A172 (cell line): ENCODE measurements around the gene DOK3. TPM values are rescaled to one million over a fixed set of nuclear protein-coding genes. Genes with fewer than 3 reads are reported as not detected.

Source experiments
- DNase-seq: peaks from one replicate; pipeline ENCODE4 v3.0.0-alpha.2; 2015; ENCODE audit warnings: low spot score
- total RNA-seq: library from RNA; depleted of rRNA; stranded (reverse); fragments of >200 nt; shearing (Covaris generic); gene quantifications from 2 replicates; pipeline ENCODE4 v1.2.3, GENCODE V29; 2014

The DOK3 gene
- total RNA-seq, 1 experiment from 2014 or later: 0.19 TPM

DNA sequence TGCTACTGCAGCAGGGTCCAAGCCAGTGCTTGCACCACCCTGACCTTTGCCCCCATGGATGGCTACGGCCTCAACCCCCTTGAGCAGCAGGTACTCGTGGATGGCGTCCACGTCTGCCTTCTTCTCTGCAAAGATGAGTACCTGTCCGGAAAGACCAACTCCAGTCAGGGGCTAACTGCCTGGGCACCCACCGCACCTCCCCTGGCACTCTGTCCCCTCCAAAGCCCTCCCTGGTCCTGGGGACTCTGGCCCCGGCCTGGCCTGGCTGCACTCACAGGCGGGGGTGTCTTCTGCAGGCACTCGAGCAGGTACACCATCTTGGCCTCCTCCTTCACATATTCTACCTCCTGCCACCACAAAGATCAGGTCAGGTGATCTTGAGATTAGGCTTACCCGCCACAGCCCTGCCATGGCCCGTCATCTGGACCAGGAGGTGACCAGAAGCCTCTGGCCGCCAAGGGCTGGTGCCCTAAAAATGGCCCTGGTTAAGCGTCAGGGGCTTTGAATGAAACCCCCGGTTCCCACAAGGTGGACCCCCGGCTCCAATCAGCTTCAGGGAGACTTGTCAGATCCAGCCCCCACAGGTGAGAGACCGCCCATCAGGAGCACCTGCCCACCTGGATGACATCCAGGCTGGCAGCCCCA, 3.2 kb upstream of the DOK3 start:
- DNase-seq: no peak

DNA sequence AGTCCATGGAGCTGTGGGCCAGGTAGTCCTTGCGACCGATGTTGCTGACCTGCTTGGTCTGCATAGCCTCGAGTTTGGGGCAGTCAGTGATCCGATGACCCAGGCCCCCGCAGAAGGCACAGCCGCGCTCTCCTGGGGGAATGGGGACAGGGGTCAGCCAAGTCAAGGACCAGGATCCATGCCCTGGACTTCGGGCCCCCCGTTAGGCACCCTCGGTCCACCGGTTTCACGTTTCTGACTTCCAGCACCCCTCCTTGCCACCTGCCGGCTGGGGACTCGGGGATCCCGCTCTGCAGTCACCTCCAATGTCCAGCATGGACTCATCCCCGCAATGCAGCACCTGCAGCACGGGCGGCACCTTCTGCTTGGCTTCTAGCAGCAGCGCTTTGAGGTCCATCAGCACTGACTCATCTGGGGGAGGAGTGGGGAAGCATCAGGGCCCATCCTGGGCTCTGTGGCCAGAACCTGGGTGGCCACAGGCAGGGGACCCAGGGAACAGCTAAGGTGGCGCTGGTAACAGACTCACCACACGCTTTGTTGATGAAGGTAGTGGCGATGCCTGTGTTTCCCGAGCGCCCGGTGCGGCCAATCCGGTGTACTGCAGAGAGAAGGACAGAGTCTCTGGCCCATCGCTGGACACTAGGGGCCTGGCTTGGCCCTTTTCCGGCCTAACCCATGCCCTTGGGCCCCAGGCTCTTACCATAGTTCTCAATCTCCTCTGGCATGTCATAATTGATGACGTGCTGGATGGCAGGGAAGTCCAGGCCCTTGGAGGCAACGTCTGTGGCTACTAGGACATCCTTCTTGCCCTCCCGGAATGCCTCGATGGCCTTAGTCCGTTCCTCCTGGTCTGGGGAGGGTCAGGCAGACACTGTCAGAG, 2.4 kb upstream of the DOK3 start:
- DNase-seq: no peak

DNA sequence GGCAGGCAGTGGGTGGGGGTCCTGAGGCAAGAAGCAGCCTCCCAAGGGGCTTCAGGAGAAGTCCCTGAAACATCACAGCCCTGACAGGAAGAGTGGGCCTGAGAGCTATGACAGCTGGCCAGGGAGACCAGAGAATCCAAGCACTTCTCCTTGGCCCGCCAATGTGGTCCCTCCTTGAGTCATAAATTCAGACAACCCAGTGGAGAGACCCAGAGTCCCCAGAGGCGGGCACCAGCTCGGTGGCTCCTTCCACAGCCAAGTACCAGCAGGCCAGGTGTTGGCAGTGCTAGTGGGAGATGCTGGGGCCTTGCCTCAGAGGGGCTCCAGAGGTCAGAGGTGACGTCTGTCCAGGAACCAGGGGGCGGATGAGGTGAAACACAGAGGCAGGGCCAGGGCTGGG, 1.6 kb upstream of the DOK3 start:
- no peak for DNase-seq

DNA sequence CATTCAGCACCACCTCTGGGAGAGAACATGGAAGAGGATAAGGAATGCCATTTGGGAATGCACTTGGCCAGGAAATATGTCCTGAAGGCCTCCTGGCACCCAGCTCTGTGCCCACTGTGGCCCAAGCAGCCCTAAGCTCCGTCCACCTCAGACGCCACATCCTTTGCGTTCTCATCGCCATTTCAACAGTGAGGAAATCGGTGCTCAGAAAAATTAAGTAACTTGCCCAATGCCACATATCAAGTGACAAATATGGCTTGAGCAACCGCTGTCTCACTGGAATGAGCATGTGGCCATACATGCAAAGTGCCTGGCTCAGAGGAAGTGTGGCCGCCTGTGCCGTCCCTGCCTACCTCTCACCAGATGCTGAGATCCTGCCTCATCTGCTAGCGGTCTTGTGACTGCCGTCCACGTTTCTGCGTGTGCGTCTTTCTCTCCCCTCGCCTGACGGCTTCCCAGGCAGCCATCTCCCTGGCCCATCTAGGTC, 984 bp upstream of the DOK3 start:
- no peak for DNase-seq

DNA sequence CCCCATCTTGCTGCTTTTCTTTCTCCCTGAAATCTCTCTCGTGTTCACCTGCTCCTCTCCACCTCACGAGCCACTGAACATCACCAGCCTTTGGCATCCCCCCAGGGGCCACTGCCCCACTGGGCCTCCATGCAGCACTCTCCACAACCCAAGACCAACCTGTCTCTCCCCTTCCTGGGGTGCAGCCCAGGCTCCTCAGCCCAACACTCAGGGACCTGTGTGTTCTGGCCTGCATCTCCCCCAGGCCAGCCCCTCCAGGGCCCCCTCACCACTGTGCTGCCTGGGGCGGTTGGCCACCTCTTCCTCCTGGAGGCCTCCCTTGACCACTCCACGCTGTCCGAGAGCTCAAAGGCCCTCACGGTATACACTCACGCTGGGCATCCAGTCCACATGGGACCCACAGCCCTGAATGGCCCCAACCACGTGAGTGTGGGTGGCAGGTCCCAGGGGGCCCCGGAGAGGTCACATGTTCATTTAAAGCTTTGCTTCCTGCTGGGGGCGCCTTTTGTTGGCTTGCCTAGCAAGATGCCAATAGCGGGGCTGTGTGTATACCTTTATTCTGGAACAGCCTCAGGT, 453 bp upstream of the DOK3 start:
- DNase-seq: no peak

DNA sequence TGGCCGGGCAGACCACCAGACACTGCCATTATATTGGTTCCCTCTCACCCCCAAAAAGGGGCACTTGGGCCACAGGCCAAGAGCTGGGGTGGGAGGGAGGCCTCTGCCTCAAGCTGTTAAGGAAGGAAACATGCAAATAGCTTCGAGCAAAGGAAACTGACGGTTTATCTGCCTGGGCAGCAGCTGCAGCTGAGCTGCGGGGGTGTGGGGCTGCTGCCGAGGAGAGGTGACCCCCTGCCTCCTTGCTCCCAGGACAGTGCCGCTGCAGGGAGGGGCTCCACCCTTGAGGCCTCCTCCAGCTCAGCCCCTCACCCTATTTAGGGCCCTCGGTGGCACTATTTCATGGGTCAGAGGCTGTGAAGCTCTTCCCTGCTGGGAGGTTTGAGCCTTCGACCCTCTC, 789 bp downstream of the DOK3 start:
- DNase-seq: no peak

DNA sequence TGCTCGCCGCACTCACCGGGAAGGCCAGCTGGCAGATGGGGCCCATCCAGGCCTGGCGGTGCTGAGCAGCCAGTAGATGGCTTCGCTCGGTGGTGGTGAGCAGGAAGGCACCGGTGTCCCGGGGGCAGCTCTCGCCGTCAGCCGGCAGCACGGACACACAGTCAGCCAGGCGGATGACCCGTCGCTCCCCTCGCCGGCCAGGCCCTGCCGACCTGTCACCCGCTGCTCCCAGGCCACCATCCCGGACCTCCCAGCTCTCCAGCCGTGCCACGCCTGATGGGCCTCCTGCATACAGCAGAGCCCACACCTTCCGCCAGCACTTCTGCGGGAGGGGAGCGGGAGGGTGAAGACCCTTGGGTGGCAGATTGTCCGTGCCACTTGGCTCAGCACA, 1.4 kb downstream of the DOK3 start:
- no peak for DNase-seq

DNA sequence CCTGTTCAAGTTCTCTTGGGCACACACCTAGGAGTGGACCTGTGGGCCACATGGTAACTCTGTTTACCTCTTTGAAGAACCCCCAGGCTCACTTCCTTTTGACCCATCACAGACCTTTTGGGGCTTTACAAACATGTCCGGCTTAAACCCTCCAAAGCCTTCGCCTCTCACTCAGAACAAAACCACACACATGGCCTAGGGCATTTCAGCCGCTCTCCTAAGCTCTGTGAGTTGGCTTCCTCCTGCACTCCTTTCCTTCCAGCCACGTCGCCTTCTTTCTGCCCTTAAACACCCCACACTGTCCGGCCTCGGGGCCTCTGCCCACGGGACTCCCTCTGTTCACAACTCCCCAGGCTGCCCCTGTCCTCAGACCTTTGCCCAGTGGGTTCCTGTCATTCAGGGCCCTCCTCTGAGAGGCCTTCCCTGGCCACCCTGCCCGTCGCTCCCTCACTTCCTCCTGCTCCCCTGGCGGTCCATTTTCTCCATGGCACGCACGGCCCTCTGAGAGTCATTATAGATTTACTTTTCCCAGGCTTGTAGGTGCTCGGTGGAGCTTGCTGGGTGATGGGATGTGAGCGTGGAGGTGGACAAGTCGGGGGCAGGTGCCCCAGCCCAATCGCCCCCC, 1.9 kb downstream of the DOK3 start:
- no peak for DNase-seq

DNA sequence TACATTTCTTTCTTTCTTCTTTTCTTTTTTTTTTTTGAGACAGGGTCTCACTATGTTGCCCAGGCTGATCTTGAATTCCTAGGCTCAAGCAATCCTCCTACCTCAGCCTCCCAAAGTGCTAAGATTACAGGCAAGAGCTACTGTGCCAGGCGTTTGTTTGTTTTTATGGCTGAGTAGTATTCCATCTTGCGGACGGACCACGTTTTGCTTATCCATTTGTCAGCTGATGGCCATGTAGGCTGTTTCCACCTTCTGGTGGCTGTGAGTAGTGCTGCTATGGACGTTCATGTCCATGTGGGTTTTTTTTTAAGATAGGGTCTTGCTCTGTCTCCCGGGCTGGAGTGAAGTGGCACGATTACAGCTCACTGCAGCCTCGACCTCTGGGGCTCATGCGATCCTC, 2.5 kb downstream of the DOK3 start:
- no peak for DNase-seq

DNA sequence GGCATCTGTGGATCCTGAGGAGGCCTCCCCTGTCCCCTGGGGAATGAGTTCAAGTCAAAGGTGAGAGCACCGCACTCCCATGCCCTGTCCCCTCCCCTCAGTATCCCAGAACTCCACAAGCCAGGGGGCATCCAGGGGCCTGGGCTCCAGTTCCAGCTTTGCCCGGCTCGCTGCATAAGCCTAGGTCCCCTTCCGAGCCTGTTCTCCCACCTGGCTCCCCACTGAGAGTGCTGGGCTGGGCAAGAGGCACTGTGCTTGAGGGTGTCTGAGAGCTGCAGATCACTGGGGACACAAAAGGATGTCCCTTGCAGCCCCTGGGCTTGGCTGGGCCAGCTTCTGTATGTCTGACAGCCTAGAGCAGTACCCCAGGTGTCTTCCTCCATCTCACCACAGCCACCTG, 4.6 kb downstream of the DOK3 start:
- DNase-seq: no peak

DNA sequence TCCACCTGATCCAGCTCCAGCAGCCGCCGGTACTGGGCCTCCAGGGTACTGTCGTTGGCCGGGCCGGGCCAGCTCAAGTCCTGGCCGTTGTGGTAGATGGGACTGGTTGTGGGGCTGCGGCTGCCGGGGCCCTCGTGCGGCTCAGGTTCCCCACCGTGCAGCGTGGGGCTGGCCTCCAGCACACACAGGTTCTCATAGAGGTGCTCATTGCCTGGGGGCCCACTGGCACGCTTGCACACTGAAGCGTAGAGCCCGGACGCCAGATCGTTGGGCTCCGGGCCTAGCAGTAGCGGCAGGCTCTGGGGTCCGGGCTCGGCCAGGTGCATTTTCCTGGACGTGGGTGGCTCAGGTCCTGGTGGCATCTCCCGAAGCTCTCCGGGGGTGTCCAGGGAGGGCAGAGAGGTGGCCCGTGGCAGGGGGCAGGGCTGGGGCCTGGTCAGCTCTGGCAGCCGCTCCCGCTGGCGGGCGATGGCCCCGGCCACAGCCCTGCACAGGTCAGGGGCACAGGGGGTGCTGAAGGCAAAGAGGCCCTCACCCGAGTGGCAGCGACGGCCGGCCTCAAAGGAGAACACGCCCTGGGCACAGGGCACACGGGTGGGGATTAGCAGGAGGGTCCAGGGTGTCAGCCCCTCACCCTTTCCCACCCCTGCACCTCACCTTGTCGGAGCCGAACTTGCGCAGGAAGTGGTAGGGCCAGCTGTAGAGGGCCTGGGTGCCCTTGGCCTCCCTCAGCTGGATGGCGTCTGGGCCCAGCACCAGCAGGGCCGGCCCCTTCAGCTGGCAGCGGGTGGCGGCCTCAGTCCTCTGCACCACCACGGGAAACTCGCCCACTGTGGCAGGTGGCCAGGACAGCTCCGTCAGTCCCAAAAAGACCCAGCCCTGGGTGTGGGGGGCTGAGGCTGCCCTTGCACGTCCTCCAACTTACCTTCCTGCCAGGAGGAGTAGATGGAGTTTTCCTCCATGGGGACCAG, 5.3 kb downstream of the DOK3 start:
- no peak for DNase-seq

DNA sequence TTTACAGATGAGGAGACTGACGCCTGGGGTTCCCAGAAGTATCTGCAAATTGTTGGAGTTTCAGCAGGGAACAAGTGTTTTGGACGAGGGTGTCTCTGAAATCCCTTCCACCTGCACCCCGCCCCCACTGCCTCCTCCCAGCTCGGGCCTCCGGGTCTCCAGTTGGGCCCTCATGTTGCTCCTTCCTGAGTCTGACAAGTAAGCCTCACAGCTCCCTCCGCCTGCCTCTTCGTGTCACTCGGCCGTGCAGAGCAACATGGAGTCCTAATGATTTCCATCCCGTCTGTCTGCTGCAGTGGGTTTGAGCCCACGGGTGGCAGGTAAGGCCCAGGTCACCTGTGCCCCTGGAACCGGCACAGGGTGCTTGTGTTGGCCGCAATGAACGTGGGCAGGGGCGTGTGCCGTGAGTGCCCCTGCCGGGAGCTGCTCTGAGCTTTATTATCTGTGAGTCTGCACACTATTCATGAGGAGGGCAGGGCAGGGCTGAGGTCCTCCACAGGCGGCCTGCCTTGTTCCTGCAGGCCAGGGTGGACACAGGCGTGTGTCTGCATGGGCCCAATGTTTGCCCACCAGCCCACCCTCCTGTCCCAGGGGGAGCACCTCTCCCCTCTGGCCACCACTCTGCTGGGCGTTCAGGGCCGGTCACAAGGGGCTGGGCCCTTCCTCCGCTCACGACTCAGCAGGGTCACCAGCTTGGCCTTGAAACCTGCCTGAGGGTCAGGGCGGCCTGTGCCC, 6.1 kb downstream of the DOK3 start:
- no peak for DNase-seq

DNA sequence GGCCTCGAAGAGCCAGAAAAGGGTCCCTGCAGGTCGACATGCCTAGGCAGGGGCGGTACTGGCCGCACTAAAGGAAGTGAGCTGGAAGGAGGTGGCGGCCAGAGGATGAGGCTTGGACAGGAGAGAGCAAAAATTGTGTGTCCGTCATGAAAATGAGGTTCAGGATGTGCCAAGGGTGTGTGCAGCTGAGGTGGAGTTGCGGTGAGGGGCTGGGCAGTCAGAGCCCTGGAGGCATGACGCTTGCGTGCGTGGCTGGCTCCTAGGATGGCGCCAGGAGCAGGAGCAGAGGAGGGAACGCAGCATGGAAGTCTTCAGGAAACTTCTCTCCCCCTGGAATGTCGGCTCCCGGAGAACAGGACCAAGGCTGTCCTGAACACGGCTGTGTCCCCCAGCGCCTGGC, 6.7 kb downstream of the DOK3 start:
- no peak for DNase-seq

DNA sequence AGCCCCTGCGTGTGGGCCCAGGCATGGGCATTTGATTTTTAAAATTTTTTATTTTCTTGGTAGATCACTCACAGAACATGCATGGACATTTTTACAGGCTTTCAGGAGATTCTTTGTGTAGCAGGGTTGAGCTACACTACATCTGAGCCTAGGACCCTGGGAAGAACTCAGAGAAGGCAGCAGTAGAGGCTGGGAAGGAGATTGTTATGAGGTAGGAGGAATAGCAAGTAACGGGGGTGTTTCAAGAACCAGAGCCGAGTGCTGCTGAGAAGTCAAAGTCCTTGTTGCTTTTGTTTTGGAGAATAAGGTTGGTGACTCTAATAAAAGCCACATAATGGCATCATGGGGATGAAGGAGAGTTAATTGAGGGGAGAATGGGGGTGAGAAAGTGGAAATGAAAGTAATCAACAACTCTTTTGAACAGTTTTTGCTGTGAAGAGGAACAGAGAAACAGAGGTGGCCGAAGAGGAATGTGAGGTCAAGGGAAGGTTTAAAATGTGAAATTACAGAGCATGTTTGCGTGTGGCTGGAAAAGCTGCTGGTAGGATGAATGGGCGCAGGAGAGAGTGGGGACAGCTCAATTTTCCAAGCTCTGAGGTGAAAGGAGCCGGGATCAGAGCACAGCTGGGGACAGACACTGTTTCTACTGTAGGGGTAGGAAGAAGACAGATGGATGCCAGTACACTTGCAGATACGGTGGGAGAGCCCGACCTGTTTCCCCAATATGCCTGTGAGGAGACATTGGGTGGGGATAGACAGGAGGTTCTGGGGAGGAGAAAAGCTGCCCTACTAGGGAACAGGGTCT, 7.5 kb downstream of the DOK3 start:
- no peak for DNase-seq

DNA sequence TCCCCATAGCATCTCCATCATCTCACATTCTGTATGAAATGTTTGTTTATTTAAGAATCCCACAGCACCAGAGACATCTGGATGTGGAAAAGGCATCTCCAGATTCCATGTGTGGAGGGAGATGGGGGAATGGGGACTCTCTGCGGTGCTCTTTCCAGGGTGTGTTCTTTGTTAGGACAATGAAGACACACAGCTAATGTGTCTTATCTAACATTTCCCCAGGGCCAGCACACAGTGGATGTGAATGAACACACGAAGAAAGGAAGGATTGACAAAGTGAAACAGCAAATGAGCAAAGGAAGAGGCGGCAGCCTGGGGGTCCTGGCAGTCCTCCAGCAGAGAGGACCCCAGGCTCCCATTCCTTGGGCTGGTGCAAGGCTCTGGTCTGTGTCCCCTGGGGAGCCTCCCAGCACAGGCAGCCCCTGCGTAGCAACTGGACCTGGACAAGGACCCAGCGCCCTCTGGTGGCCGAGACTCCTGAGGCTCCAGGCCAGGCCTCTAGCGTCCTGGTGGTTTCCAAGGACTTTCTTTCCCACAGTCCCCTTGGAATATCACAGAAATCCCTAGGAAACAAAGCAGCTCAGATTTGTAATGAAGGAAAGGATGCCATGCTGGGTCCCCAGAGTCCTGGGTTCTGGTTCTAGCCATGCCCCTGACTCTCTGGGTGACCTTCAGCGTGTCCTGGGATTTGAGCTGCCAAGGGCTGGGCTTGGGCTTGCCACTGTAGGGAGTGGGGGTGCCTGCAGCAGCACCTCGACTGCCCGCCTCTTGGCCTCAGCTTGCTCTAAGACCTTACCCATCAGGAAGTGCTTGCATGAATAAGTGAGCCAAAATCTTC, 8.7 kb downstream of the DOK3 start:
- DNase-seq: peak; percentile 82

DNA sequence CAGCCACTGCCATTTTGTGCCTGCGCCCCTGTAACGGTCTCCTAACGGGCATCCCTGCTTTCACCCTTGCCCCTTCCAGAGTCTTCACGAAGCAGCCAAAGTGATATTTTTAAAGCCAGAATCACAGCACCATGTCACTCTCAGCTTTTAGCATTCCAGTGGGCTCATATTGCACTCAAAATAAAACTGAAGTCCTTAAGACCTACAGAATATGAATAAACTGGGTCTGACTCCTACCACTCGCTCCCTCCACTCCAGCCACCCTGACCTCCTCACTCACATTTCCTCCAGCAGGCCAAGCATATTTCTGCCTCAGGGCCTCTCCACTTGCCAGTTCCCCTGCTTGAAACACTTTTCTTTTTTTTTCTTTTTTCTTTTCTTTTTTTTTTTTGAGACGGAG, 9.8 kb downstream of the DOK3 start:
- no peak for DNase-seq

DNA sequence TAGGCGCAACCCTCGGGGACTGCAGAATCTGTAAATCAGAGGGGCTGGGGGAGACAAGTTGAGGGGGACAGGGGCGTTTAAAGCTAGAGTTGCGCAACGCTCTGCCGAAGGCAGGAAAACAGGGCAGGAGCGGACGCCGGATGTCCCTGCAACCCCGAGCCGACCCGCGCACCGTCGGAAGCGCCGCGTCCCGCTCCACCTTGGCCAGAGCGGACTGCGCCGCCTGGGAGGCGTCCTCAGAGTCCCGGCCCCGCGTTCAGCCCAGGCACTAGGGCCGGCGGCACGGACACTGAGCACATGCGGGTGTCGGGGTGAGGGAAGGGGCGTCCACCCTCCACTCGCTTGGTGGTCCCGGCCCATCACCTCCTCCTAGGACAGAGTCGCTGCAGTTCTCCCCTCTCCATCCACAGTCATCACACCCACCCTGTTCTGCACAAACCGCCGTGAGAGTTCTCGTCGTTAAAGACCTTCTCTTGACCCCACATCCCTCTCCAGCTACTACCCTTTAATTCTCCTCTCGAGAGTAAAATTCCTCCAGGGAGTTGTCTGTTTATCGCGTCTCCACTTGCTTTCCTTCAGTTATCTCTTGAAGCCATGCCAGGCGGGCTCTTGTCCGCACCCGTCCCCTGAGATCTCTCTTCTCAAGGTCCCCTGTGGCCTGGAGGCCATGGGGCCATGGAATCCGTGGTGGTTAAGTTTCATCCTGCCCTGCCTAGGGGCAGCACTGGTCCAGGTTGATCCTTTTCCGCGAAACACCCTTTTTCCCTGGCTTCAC, 11.4 kb downstream of the DOK3 start:
- DNase-seq: no peak
